KMS-11 (cell line): ENCODE measurements around the gene ZKSCAN5.

Experiments used
- H2AFZ ChIP-seq: fragments of 200-600 bp; sonication (generic); 2 replicates; pipeline ENCODE4 v1.6.1; 2016; ENCODE audit warnings: antibody characterized with exemption, mixed run types, low read depth
- H3K27ac ChIP-seq: fragments of 200-600 bp; sonication (generic); 2 replicates; pipeline ENCODE4 v1.6.1; 2016; ENCODE audit warnings: mild to moderate bottlenecking, mixed run types
- H3K27me3 ChIP-seq: fragments of 200-600 bp; sonication (generic); 2 replicates; pipeline ENCODE4 v1.6.1; 2017; ENCODE audit warnings: mild to moderate bottlenecking, low read depth, mixed run types, moderate library complexity; ENCODE audit not compliant: insufficient read depth
- H3K36me3 ChIP-seq: fragments of 200-600 bp; sonication (generic); 2 replicates; pipeline ENCODE4 v1.6.1; 2017; ENCODE audit warnings: mild to moderate bottlenecking, mixed run types; ENCODE audit not compliant: insufficient read depth
- H3K4me1 ChIP-seq: fragments of 200-600 bp; sonication (generic); 2 replicates; pipeline ENCODE4 v1.6.1; 2016; ENCODE audit warnings: mild to moderate bottlenecking, low read depth, mixed run types; ENCODE audit not compliant: poor library complexity, severe bottlenecking
- H3K4me2 ChIP-seq: fragments of 200-600 bp; sonication (generic); 2 replicates; pipeline ENCODE4 v1.7.0; 2016; ENCODE audit warnings: mild to moderate bottlenecking, mixed run types
- H3K4me3 ChIP-seq: fragments of 200-600 bp; sonication (generic); IDR thresholded peaks from 2 replicates; pipeline ENCODE4 v1.6.1; 2017; ENCODE audit warnings: low read depth, low read length, mixed read lengths; ENCODE audit not compliant: insufficient read depth
- H3K79me2 ChIP-seq: fragments of 200-600 bp; sonication (generic); 2 replicates; pipeline ENCODE4 v1.6.1; 2016; ENCODE audit warnings: low read depth, mixed run types; ENCODE audit not compliant: insufficient read depth
- H3K9ac ChIP-seq: fragments of 200-600 bp; sonication (generic); 2 replicates; pipeline ENCODE4 v1.6.1; 2016; ENCODE audit warnings: mild to moderate bottlenecking, mixed run types
- H4K20me1 ChIP-seq: fragments of 200-600 bp; sonication (generic); 2 replicates; pipeline ENCODE4 v1.6.1; 2016; ENCODE audit warnings: mild to moderate bottlenecking, mixed run types; ENCODE audit not compliant: insufficient read depth
- TF ChIP-seq, protein P1 (sequence below): fragments of 200-600 bp; sonication (generic); conservative IDR thresholded peaks from 2 replicates; pipeline ENCODE4 v1.6.1; 2017; ENCODE audit warnings: low read depth, mild to moderate bottlenecking, antibody characterized with exemption, low read length, moderate library complexity, mixed read lengths

The ZKSCAN5 gene

GRCh38 chr7:99560834-99561736 is 56.6 kb downstream of the ZKSCAN5 start:
- Histone ChIP-seq H3K79me2 (peaks cover 22% of the 10 kb centered on the region), H3K36me3 (peaks cover 14% of the 10 kb centered on the region; the same call in 1 of the 2 replicates), H3K4me2 (no peak overlapping the region), H3K27me3 (no peaks in the 10 kb centered on the region), H3K4me1 (peaks cover 20% of the 10 kb centered on the region), H3K27ac (no peak overlapping the region), H2AFZ (no peak overlapping the region), H3K4me3 (no peak overlapping the region), H3K9ac (no peak overlapping the region), H4K20me1 (no peaks in the 10 kb centered on the region)
- TF ChIP-seq, protein P1, sequence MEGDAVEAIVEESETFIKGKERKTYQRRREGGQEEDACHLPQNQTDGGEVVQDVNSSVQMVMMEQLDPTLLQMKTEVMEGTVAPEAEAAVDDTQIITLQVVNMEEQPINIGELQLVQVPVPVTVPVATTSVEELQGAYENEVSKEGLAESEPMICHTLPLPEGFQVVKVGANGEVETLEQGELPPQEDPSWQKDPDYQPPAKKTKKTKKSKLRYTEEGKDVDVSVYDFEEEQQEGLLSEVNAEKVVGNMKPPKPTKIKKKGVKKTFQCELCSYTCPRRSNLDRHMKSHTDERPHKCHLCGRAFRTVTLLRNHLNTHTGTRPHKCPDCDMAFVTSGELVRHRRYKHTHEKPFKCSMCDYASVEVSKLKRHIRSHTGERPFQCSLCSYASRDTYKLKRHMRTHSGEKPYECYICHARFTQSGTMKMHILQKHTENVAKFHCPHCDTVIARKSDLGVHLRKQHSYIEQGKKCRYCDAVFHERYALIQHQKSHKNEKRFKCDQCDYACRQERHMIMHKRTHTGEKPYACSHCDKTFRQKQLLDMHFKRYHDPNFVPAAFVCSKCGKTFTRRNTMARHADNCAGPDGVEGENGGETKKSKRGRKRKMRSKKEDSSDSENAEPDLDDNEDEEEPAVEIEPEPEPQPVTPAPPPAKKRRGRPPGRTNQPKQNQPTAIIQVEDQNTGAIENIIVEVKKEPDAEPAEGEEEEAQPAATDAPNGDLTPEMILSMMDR: no peak

DNA sequence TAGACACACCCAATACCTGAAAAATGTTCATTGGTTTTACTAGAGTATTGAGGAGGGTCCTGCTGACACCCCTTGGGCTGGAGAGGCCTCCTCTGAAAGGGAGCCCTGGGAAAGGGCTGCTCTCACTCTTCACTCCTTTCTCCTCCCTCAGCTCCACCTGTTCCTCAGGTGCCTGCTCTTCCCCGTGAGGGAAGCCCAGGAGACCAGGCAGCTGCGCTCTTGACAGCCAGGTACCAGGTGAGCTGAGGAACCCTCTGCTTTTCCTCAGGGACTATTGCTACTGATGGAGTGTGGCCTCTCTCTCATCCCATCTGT is 57.2 kb downstream of the ZKSCAN5 start:
- Histone ChIP-seq H3K27ac (no peak overlapping the region), H3K79me2 (peaks cover 22% of the 10 kb centered on the region), H3K4me3 (no peak overlapping the region), H4K20me1 (no peaks in the 10 kb centered on the region), H3K36me3 (peaks cover 14% of the 10 kb centered on the region; the same call in 1 of the 2 replicates), H3K9ac (no peak overlapping the region), H2AFZ (no peak overlapping the region), H3K4me2 (no peak overlapping the region), H3K27me3 (no peaks in the 10 kb centered on the region), H3K4me1 (peaks cover 20% of the 10 kb centered on the region)
- TF ChIP-seq, protein P1: no peak

- Histone ChIP-seq H3K4me2 (no peak overlapping the region), H2AFZ (no peak overlapping the region), H3K4me3 (no peak overlapping the region), H3K27ac (no peak overlapping the region), H3K79me2 (peaks cover 22% of the 10 kb centered on the region), H3K4me1 (peaks cover 15% of the 10 kb centered on the region), H3K36me3 (peaks cover 14% of the 10 kb centered on the region; the same call in 1 of the 2 replicates), H4K20me1 (no peaks in the 10 kb centered on the region), H3K9ac (no peak overlapping the region), H3K27me3 (no peaks in the 10 kb centered on the region)
- TF ChIP-seq, protein P1: no peak
These were observed 57.8 kb downstream of the ZKSCAN5 start for GRCh38 chr7:99562114-99562784.

DNA sequence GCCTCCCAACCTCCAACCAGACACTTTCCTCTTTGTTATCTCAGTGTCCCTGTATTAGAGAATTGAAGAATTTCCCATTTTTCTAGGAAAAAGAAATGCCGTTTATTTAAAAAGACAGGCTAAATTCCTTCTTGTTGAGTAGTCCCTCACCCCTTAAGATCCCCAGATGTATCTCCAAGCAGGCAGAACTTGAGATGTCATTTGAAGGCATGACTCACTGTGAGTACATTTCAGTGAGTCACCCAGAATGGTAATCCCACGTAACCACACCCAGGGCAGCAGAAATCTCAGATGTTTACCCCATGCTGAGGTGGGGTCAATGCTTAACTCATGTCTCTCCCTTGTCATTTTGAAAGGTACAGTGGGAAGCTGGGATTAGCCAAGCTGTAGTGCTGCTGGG is 58.4 kb downstream of the ZKSCAN5 start:
- Histone ChIP-seq H3K27me3 (no peaks in the 10 kb centered on the region), H3K4me2 (no peak overlapping the region), H4K20me1 (no peaks in the 10 kb centered on the region), H3K27ac (no peak overlapping the region), H2AFZ (no peak overlapping the region), H3K79me2 (peaks cover 22% of the 10 kb centered on the region), H3K36me3 (peaks cover 14% of the 10 kb centered on the region; the same call in 1 of the 2 replicates), H3K4me1 (peaks cover 12% of the 10 kb centered on the region), H3K4me3 (no peak overlapping the region), H3K9ac (no peak overlapping the region)
- TF ChIP-seq, protein P1: no peak
